Measurements from ENCODE around the gene OLIG2. TPM values are rescaled to one million over a fixed set of nuclear protein-coding genes. Genes with fewer than 3 reads are reported as not detected.

OLIG2 gene
- total RNA-seq, 1 donor from 2014 or later: 2.5 TPM

GRCh38 chr21:33058957-33059356 lies 33.2 kb downstream of the OLIG2 start:
- Mint-ChIP-seq H3K27ac (ENCODE audit: unreplicated experiment) (no peak overlapping the region), H3K27me3 (ENCODE audit: low read depth, unreplicated experiment) (peaks cover 74% of the 10 kb centered on the region), H3K4me3 (ENCODE audit: unreplicated experiment) (no peak overlapping the region), H3K4me1 (ENCODE audit: low read depth, unreplicated experiment) (no peaks in the 10 kb centered on the region), H3K36me3 (ENCODE audit: low read depth, unreplicated experiment) (no peaks in the 10 kb centered on the region), H3K9me3 (ENCODE audit: unreplicated experiment) (no peaks in the 10 kb centered on the region)
- no peak overlapping the region for H3K9ac ChIP-seq (ENCODE audit: low read length)
- H3K27ac ChIP-seq (ENCODE audit: low read depth, low read length): no peak overlapping the region
- no peak overlapping the region for H2AFZ ChIP-seq (ENCODE audit: low read depth, low read length)
- no peaks in the 10 kb centered on the region for H3K36me3 ChIP-seq (ENCODE audit: insufficient read depth, low read length)
- no peak overlapping the region for H3K4me2 ChIP-seq (ENCODE audit: low read length)
- no peaks in the 10 kb centered on the region for H3K4me1 ChIP-seq (ENCODE audit: insufficient read depth, low read length)
- H3K79me2 ChIP-seq (ENCODE audit: insufficient read depth, low read length): no peaks in the 10 kb centered on the region
- H3K4me3 ChIP-seq (ENCODE audit: insufficient read depth, low read depth, low read length): no peak overlapping the region
- DNase-seq (ENCODE audit: low read depth) (no peak), FAIRE-seq (no peak)
- no peaks in the 10 kb centered on the region for H3K9me3 ChIP-seq (ENCODE audit: insufficient read depth, low read depth, low read length)
- no peak for TF ChIP-seq CTCF (IDR thresholded peaks at IDR 0.05; ENCODE audit: insufficient read depth, low read depth, low read length)
- TF ChIP-seq EZH2 (IDR thresholded peaks at IDR 0.05; ENCODE audit: insufficient read depth, low read length): no peak
- H3K27me3 ChIP-seq (ENCODE audit: insufficient read depth, low read length): peaks cover 48% of the 10 kb centered on the region
- no peaks in the 10 kb centered on the region for H4K20me1 ChIP-seq (ENCODE audit: insufficient read depth, low read length)

DNA sequence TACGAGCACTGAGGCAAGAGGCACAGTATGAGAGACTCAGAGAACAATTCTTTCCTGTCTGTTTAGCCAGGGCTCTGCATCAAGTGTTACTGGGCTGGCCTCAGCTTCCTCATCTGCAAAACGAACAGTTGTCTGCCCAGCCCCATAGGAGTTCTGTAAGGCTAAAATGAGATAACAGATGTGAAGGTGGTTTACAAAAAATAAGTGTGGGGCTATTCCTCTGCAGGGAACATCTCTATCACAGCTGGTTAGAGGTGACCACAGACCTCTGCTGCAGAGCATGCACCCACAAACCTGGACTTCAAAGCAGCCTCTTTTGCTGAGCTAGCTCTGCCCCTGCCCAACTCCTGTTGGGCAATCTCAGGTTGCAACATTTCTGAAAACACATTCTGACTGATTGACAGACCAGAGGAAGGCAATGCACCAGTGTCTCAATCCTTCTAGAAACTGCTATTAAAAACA lies 33.7 kb downstream of the OLIG2 start:
- H3K27me3 Mint-ChIP-seq (ENCODE audit: low read depth, unreplicated experiment): peaks cover 74% of the 10 kb centered on the region
- peaks cover 49% of the 10 kb centered on the region for H3K27me3 ChIP-seq (ENCODE audit: insufficient read depth, low read length)

More for the DNA sequence above, 33.7 kb downstream of the OLIG2 start:
- Histone ChIP-seq H3K4me2 (ENCODE audit: low read length) (no peak overlapping the region), H3K27ac (ENCODE audit: low read depth, low read length) (no peak overlapping the region), H4K20me1 (ENCODE audit: insufficient read depth, low read length) (no peaks in the 10 kb centered on the region), H3K4me3 (ENCODE audit: insufficient read depth, low read depth, low read length) (no peak overlapping the region), H3K4me1 (ENCODE audit: insufficient read depth, low read length) (no peaks in the 10 kb centered on the region), H3K9ac (ENCODE audit: low read length) (no peak overlapping the region), H3K79me2 (ENCODE audit: insufficient read depth, low read length) (no peaks in the 10 kb centered on the region), H3K36me3 (ENCODE audit: insufficient read depth, low read length) (no peaks in the 10 kb centered on the region), H3K9me3 (ENCODE audit: insufficient read depth, low read depth, low read length) (no peaks in the 10 kb centered on the region), H2AFZ (ENCODE audit: low read depth, low read length) (no peak overlapping the region)
- H3K9me3 Mint-ChIP-seq (ENCODE audit: unreplicated experiment): no peaks in the 10 kb centered on the region
- no peaks in the 10 kb centered on the region for H3K36me3 Mint-ChIP-seq (ENCODE audit: low read depth, unreplicated experiment)
- DNase-seq (ENCODE audit: low read depth) (no peak), FAIRE-seq (no peak)
- H3K4me1 Mint-ChIP-seq (ENCODE audit: low read depth, unreplicated experiment): no peaks in the 10 kb centered on the region
- H3K27ac Mint-ChIP-seq (ENCODE audit: unreplicated experiment): no peak overlapping the region
- TF ChIP-seq EZH2 (IDR thresholded peaks at IDR 0.05; ENCODE audit: insufficient read depth, low read length): no peak
- no peak for TF ChIP-seq CTCF (IDR thresholded peaks at IDR 0.05; ENCODE audit: insufficient read depth, low read depth, low read length)
- no peak overlapping the region for H3K4me3 Mint-ChIP-seq (ENCODE audit: unreplicated experiment)
